Calu3 (cell line): Measurements from ENCODE around the gene ADGRV1. TPM values are rescaled to one million over a fixed set of nuclear protein-coding genes. Genes with fewer than 3 reads are reported as not detected.
A peak's percentile ranks its signal among the peaks of the same experiment; 100 is the strongest.

Experiments used
- BruUV-seq: library from RNA; stranded (reverse); fragments of 400-500 nt; replicated peaks from 2 replicates; lab custom pipeline; 2021; lab: Mats Ljungman, UMichigan
- CTCF ChIA-PET: fragments of 300-600 bp; sonication (Branson Sonifier 250); formaldehyde crosslinking; loops from one replicate; lab custom pipeline; 2022; ENCODE audit warnings: antibody characterized with exemption; lab: Charles Lee
- DNase-seq: peaks from one replicate; pipeline ENCODE4 v3.0.0; 2022
- H3K27ac Mint-ChIP-seq: one replicate; pipeline ENCODE4 v1.8.0; 2022; ENCODE audit warnings: mixed read lengths; ENCODE audit not compliant: unreplicated experiment
- H3K27me3 Mint-ChIP-seq: one replicate; pipeline ENCODE4 v1.8.0; 2022; ENCODE audit warnings: mixed read lengths; ENCODE audit not compliant: unreplicated experiment
- H3K36me3 Mint-ChIP-seq: one replicate; pipeline ENCODE4 v1.8.0; 2022; ENCODE audit warnings: mild to moderate bottlenecking, moderate library complexity, mixed read lengths; ENCODE audit not compliant: insufficient read depth, unreplicated experiment
- H3K4me1 Mint-ChIP-seq: one replicate; pipeline ENCODE4 v1.8.0; 2022; ENCODE audit warnings: mild to moderate bottlenecking, low read depth, mixed read lengths; ENCODE audit not compliant: unreplicated experiment
- H3K4me3 Mint-ChIP-seq: one replicate; pipeline ENCODE4 v1.8.0; 2022; ENCODE audit warnings: mild to moderate bottlenecking, low read depth, moderate library complexity, mixed read lengths; ENCODE audit not compliant: unreplicated experiment
- H3K9me3 Mint-ChIP-seq: one replicate; pipeline ENCODE4 v1.8.0; 2022; ENCODE audit warnings: low read depth, mixed read lengths; ENCODE audit not compliant: unreplicated experiment
- CTCF ChIP-seq: fragments of 200-600 bp; IDR thresholded peaks from one replicate; pipeline ENCODE4 v1.8.0; 2022; ENCODE audit warnings: antibody characterized with exemption; ENCODE audit not compliant: unreplicated experiment
- intact Hi-C: fragments of 100-400 bp; cut with micrococcal nuclease; formaldehyde crosslinking; loops from one replicate; pipeline ENCODE4 v1.10.0; 2022; ENCODE audit not compliant: unreplicated experiment
- total RNA-seq: library from RNA; stranded (reverse); gene quantifications from 2 replicates; pipeline ENCODE4 v1.2.3, GENCODE V29; 2022

Gene ADGRV1
- total RNA-seq, 1 experiment from 2014 or later, result 1.8 TPM

DNA sequence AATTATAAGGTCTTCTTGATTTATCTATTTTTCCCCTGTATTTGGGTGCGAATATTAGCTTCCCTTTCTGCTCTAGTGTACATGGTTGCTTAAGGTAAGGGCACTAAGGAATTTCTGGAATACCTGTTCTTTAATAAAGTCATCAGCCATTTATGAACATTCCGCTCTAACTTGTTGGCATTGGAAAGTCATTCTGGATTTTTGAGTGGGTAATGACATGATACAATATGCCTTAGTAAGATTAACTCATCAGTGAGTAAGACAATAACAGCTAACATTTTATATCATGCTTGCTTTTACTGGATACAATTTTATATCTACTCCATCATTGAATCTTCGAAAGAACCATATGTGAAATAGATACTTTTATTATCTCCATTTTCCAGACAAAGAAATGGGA lies 628.4 kb downstream of the ADGRV1 start:
- Mint-ChIP-seq H3K36me3 (no peaks in the 10 kb centered on the region), H3K27ac (no peak overlapping the region), H3K4me3 (no peak overlapping the region), H3K27me3 (no peaks in the 10 kb centered on the region), H3K4me1 (peaks cover 30% of the 10 kb centered on the region), H3K9me3 (no peaks in the 10 kb centered on the region)
- BruUV-seq, result no TSS peak
- intact Hi-C loops, result no loop called here
- CTCF ChIA-PET, result interaction anchor here (0.5 kb wide), 1 partner anchor 231 kb away, joined by 3 read pairs; no protein-coding TSS in a partner anchor
- TF ChIP-seq CTCF, result no peak
- no peak for DNase-seq

- intact Hi-C loops, result no loop called here
- no peaks in the 10 kb centered on the region for H3K27me3 Mint-ChIP-seq
- H3K4me3 Mint-ChIP-seq, result no peak overlapping the region
- H3K36me3 Mint-ChIP-seq, result no peaks in the 10 kb centered on the region
- peaks cover 14% of the 10 kb centered on the region for H3K4me1 Mint-ChIP-seq
- no peak for TF ChIP-seq CTCF
- DNase-seq, result no peak
- H3K9me3 Mint-ChIP-seq, result no peaks in the 10 kb centered on the region
- no peak overlapping the region for H3K27ac Mint-ChIP-seq
- CTCF ChIA-PET, result interaction anchor here (0.7 kb wide), 1 partner anchor 10 kb away, joined by 3 read pairs; no protein-coding TSS in a partner anchor
- no TSS peak for BruUV-seq
Measured at GRCh38 chr5:91188755-91189154, 630.2 kb downstream of the ADGRV1 start.

GRCh38 chr5:91189480-91190313 lies 631.1 kb downstream of the ADGRV1 start:
- H3K4me3 Mint-ChIP-seq, result peak overlapping the region; percentile 41
- no peaks in the 10 kb centered on the region for H3K36me3 Mint-ChIP-seq
- no peaks in the 10 kb centered on the region for H3K27me3 Mint-ChIP-seq
- no peak for TF ChIP-seq CTCF
- BruUV-seq, result no TSS peak
- intact Hi-C loops, result no loop called here
- DNase-seq, result peak; percentile 54
- H3K27ac Mint-ChIP-seq, result peak overlapping the region; percentile 12
- no peaks in the 10 kb centered on the region for H3K9me3 Mint-ChIP-seq
- H3K4me1 Mint-ChIP-seq, result peaks cover 12% of the 10 kb centered on the region
- CTCF ChIA-PET, result interaction anchor here (0.7 kb wide), 1 partner anchor 11 kb away, joined by 3 read pairs; no protein-coding TSS in a partner anchor

DNA sequence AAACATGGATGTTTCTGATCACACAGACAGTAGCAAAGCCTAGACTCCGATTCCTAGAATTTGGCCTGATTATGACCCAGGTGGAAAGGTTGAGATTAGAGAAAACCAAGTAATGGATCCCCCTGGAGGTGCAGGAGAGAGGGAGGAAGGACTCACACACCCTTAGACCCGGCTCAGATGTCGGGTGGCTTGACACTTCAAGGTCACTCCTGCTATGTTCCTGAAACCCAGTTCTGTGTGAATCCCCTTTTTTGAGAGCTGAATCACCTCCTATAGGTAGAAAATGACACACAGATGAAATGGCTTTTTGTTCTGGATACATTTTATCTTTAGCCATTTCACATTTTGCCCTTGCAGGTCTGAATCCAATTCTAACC lies 631.7 kb downstream of the ADGRV1 start:
- CTCF ChIA-PET, result no interaction called here
- Mint-ChIP-seq H3K27me3 (no peaks in the 10 kb centered on the region), H3K9me3 (no peaks in the 10 kb centered on the region), H3K36me3 (no peaks in the 10 kb centered on the region), H3K27ac (peak overlapping the region; percentile 12), H3K4me1 (peaks cover 12% of the 10 kb centered on the region), H3K4me3 (peak overlapping the region; percentile 41)
- intact Hi-C loops, result no loop called here
- TF ChIP-seq CTCF, result no peak
- DNase-seq, result no peak
- BruUV-seq, result no TSS peak
